Measurements from ENCODE around the gene SLIT3.
"Not testable (repeated sequence)": the region's sequence is repeated elsewhere in the genome, so short reads cannot be mapped to it uniquely, and the experiment has no call there.

The SLIT3 gene

GRCh38 chr5:168746893-168747640 lies 553.9 kb downstream of the SLIT3 start:
- no peak overlapping the region for H3K27ac ChIP-seq
- TF ChIP-seq, protein P1, sequence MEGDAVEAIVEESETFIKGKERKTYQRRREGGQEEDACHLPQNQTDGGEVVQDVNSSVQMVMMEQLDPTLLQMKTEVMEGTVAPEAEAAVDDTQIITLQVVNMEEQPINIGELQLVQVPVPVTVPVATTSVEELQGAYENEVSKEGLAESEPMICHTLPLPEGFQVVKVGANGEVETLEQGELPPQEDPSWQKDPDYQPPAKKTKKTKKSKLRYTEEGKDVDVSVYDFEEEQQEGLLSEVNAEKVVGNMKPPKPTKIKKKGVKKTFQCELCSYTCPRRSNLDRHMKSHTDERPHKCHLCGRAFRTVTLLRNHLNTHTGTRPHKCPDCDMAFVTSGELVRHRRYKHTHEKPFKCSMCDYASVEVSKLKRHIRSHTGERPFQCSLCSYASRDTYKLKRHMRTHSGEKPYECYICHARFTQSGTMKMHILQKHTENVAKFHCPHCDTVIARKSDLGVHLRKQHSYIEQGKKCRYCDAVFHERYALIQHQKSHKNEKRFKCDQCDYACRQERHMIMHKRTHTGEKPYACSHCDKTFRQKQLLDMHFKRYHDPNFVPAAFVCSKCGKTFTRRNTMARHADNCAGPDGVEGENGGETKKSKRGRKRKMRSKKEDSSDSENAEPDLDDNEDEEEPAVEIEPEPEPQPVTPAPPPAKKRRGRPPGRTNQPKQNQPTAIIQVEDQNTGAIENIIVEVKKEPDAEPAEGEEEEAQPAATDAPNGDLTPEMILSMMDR (conservative IDR thresholded peaks at IDR 0.05) = no peak

GRCh38 chr5:168746126-168746892 lies 554.6 kb downstream of the SLIT3 start:
- H3K27ac ChIP-seq = not testable (repeated sequence)

DNA sequence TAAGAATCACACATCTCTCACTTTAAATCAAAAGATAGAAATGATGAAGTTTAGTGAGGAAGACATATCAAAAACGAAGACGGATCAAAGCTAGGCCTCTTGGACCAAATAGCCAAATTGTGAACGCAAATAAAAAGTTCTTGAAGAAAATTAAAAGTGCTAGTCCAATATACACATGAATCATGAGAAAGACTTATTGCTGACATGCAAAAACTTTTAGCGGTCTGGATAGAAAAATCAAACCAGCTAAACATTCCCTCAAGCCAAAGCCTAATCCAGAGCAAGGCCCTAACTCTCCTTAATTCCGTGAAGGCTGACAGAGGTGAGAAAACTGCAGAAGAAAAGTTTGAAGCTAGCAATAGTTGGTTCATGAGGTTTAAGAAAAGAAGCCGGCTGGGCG lies 557.3 kb downstream of the SLIT3 start:
- no peak overlapping the region for H3K27ac ChIP-seq
- TF ChIP-seq, protein P1 (conservative IDR thresholded peaks at IDR 0.05) = no peak

DNA sequence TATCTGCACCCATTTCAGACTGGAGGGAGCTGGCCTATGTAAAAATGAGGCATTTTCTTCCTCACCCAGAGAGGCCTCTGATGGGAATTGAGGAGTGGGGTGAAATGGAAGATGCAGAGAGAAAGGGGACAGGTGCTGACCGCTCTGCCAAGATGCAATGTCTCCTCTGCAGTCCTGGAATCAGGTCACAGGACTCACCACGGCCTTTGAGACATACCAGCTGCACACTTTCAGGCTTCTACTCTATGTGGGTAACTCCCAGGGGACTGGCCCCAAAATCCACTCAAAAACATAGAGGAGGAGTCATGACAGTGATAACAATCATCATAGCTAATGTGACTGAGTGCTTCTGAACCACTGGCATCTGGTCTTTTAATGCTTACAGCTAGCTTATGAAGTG lies 558.6 kb downstream of the SLIT3 start:
- H3K27ac ChIP-seq = not testable (repeated sequence)

DNA sequence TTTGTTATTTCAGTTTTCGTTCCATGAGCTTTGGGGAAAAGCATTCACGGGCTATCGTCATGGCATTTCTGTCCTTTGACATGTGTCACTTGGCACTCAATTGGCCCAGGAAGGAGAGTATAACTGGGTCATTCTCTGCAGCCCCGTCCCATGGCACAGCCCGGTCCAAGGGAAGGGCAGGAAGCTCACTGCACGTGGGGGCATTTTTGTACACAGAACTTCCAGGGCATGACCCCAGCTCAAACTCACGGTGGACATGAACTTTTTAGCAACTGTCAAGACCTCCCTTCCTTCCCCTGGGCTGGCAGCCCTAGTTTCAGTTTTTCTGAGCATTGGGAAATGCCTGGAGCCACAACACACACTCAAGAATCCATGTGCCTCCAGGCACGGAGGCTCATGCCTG lies 560.1 kb downstream of the SLIT3 start:
- H3K27ac ChIP-seq = no peak overlapping the region
- TF ChIP-seq, protein P1 (conservative IDR thresholded peaks at IDR 0.05) = no peak

- no peak overlapping the region for H3K27ac ChIP-seq
- TF ChIP-seq, protein P1 (conservative IDR thresholded peaks at IDR 0.05) = no peak
Observed at GRCh38 chr5:168740092-168740800, 560.7 kb downstream of the SLIT3 start.

GRCh38 chr5:168737066-168737465 lies 563.9 kb downstream of the SLIT3 start:
- no peak overlapping the region for H3K27ac ChIP-seq
- TF ChIP-seq, protein P1 (conservative IDR thresholded peaks at IDR 0.05) = no peak

DNA sequence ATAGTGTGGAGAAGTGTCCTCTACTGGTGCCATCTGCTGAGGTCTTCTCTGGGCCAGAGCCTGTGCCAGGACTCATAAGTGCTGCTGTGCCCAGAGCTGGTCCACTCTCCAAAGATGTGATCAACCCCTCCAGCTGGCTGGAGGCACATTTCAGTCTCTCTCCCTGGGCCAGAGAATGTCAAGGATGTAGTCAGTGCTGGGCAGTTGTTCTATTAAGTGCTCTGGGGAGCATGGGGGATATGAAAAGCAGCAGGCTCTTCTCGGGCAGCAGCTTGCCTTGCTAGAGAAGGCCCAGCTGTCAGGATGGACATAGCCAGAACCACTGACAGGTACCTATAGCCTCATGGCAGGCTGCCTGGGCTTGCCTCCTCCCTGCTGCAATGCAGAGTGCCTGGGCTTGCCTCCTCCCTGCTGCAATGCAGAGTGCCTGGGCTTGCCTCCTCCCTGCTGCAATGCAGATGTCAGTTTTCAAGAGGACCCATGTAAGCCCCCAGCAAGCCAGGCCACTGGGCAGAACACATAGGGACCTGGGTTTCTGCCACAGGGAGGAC lies 564.6 kb downstream of the SLIT3 start:
- TF ChIP-seq, protein P1 (conservative IDR thresholded peaks at IDR 0.05) = no peak
- no peak overlapping the region for H3K27ac ChIP-seq

Measured in VCaP (cell line).